Activated CD4-positive, alpha-beta T cell treated with anti-CD3 and anti-CD28 coated beads for 48 hours (primary cell): ENCODE results near the gene EPN2.
A peak's percentile ranks its signal among the peaks of the same experiment; 100 is the strongest.

Experiments used
- DNase-seq: peaks from one replicate; pipeline ENCODE4 v3.0.0-alpha.2; 2020

Gene EPN2

GRCh38 chr17:19296786-19297778 lies 59.9 kb downstream of the EPN2 start:
- DNase-seq, result no peak

GRCh38 chr17:19298569-19299213 lies 61.5 kb downstream of the EPN2 start:
- DNase-seq, result no peak

GRCh38 chr17:19299214-19299747 lies 62.1 kb downstream of the EPN2 start:
- no peak for DNase-seq

GRCh38 chr17:19299866-19300265 lies 62.7 kb downstream of the EPN2 start:
- no peak for DNase-seq

GRCh38 chr17:19301274-19301951 lies 64.2 kb downstream of the EPN2 start:
- no peak for DNase-seq

- DNase-seq, result no peak
Observed at GRCh38 chr17:19301973-19302372, 64.8 kb downstream of the EPN2 start.

- no peak for DNase-seq
Observed at GRCh38 chr17:19302791-19303331, 65.7 kb downstream of the EPN2 start.

GRCh38 chr17:19303367-19303776 lies 66.2 kb downstream of the EPN2 start:
- no peak for DNase-seq

GRCh38 chr17:19304209-19304608 lies 67.0 kb downstream of the EPN2 start:
- no peak for DNase-seq

GRCh38 chr17:19304751-19305150 lies 67.6 kb downstream of the EPN2 start:
- DNase-seq, result no peak

GRCh38 chr17:19305256-19305655 lies 68.1 kb downstream of the EPN2 start:
- no peak for DNase-seq

- DNase-seq, result no peak
Observed at GRCh38 chr17:19305761-19306159, 68.6 kb downstream of the EPN2 start.

- DNase-seq, result peak; percentile 33
Observed at GRCh38 chr17:19306160-19307111, 69.3 kb downstream of the EPN2 start.

- DNase-seq, result no peak
Observed at GRCh38 chr17:19307521-19307920, 70.4 kb downstream of the EPN2 start.

- no peak for DNase-seq
Observed at GRCh38 chr17:19308398-19308797, 71.2 kb downstream of the EPN2 start.

- no peak for DNase-seq
Observed at GRCh38 chr17:19309701-19310100, 72.5 kb downstream of the EPN2 start.

GRCh38 chr17:19310151-19310550 lies 73.0 kb downstream of the EPN2 start:
- no peak for DNase-seq

- no peak for DNase-seq
Observed at GRCh38 chr17:19311016-19311415, 73.8 kb downstream of the EPN2 start.

GRCh38 chr17:19311421-19312215 lies 74.5 kb downstream of the EPN2 start:
- no peak for DNase-seq

GRCh38 chr17:19312406-19312805 lies 75.2 kb downstream of the EPN2 start:
- no peak for DNase-seq
